Stimulated activated CD8-positive, alpha-beta memory T cell treated with anti-CD3 and anti-CD28 coated beads, Interleukin-15, amount 100 ng/mL, for 48 hours (primary cell): ENCODE data around the gene CCDC154.

Experiments used
- DNase-seq, 2 donors: peaks; one replicate each; pipeline ENCODE4 v3.0.0-alpha.2; 2020; ENCODE audit warnings: low read depth in 2 of 2

The CCDC154 gene

GRCh38 chr16:1416521-1416941 lies 27.8 kb downstream of the CCDC154 start:
- DNase-seq: no peak

- peak; percentile 70 to 74 for DNase-seq
Observed at GRCh38 chr16:1414532-1415260, 29.7 kb downstream of the CCDC154 start, which contains the start of gene UNKL. UNKL (minus strand) TSS chr16:1414704; CDS start chr16:1414691, 13 bp downstream.

GRCh38 chr16:1413684-1414531 lies 30.4 kb downstream of the CCDC154 start:
- peak; percentile 55 to 60 for DNase-seq

GRCh38 chr16:1412847-1413246 lies 31.5 kb downstream of the CCDC154 start:
- DNase-seq: no peak

- DNase-seq: peak; percentile 89 to 90
Observed at GRCh38 chr16:1408171-1408837, 36.1 kb downstream of the CCDC154 start.

- no peak for DNase-seq
Observed at GRCh38 chr16:1407753-1408152, 36.6 kb downstream of the CCDC154 start.

GRCh38 chr16:1403733-1404132 lies 40.6 kb downstream of the CCDC154 start:
- DNase-seq: no peak

- DNase-seq: no peak
Observed at GRCh38 chr16:1403036-1403435, 41.3 kb downstream of the CCDC154 start.

GRCh38 chr16:1401758-1402154 lies 42.6 kb downstream of the CCDC154 start:
- no peak for DNase-seq

GRCh38 chr16:1401061-1401757 lies 43.1 kb downstream of the CCDC154 start:
- no peak for DNase-seq

- no peak for DNase-seq
Observed at GRCh38 chr16:1398826-1399581, 45.4 kb downstream of the CCDC154 start.

- DNase-seq: no peak
Observed at GRCh38 chr16:1398351-1398750, 46.0 kb downstream of the CCDC154 start.

GRCh38 chr16:1397779-1398178 lies 46.6 kb downstream of the CCDC154 start:
- no peak for DNase-seq

- no peak for DNase-seq
Observed at GRCh38 chr16:1395444-1396031, 48.8 kb downstream of the CCDC154 start.

GRCh38 chr16:1394367-1394951 lies 49.9 kb downstream of the CCDC154 start:
- DNase-seq: no peak

GRCh38 chr16:1393613-1394176 lies 50.7 kb downstream of the CCDC154 start:
- DNase-seq: no peak

GRCh38 chr16:1392826-1393225 lies 51.5 kb downstream of the CCDC154 start:
- no peak for DNase-seq

GRCh38 chr16:1390239-1390779 lies 54.0 kb downstream of the CCDC154 start:
- DNase-seq: no peak

GRCh38 chr16:1389762-1390161 lies 54.6 kb downstream of the CCDC154 start:
- DNase-seq: no peak

GRCh38 chr16:1387331-1387730 lies 57.0 kb downstream of the CCDC154 start:
- DNase-seq: no peak
